Glutamatergic neuron (in vitro differentiated cells): ENCODE results near the gene ZBTB5. TPM values are rescaled to one million over a fixed set of nuclear protein-coding genes. Genes with fewer than 3 reads are reported as not detected.
A peak's percentile ranks its signal among the peaks of the same experiment; 100 is the strongest.
"Not testable (repeated sequence)": the region's sequence is repeated elsewhere in the genome, so short reads cannot be mapped to it uniquely, and the experiment has no call there.

Experiments used
- DNase-seq: peaks from one replicate; pipeline ENCODE4 v3.0.0; 2022
- H3K27ac Mint-ChIP-seq: one replicate; pipeline ENCODE4 v1.8.0; 2020; ENCODE audit warnings: mild to moderate bottlenecking, mixed read lengths, inconsistent platforms; ENCODE audit not compliant: unreplicated experiment
- H3K27me3 Mint-ChIP-seq: one replicate; pipeline ENCODE4 v1.8.0; 2020; ENCODE audit warnings: mild to moderate bottlenecking, moderate library complexity, mixed read lengths, inconsistent platforms; ENCODE audit not compliant: unreplicated experiment
- H3K36me3 Mint-ChIP-seq: one replicate; pipeline ENCODE4 v1.8.0; 2020; ENCODE audit warnings: mild to moderate bottlenecking, mixed read lengths, inconsistent platforms; ENCODE audit not compliant: unreplicated experiment
- H3K4me1 Mint-ChIP-seq: one replicate; pipeline ENCODE4 v1.8.0; 2020; ENCODE audit warnings: mild to moderate bottlenecking, low read depth, mixed read lengths, inconsistent platforms; ENCODE audit not compliant: unreplicated experiment
- H3K4me3 Mint-ChIP-seq: one replicate; pipeline ENCODE4 v1.8.0; 2020; ENCODE audit warnings: mild to moderate bottlenecking, mixed read lengths, inconsistent platforms; ENCODE audit not compliant: unreplicated experiment
- H3K9me3 Mint-ChIP-seq: one replicate; pipeline ENCODE4 v1.8.0; 2020; ENCODE audit warnings: mild to moderate bottlenecking, moderate library complexity, mixed read lengths, inconsistent platforms; ENCODE audit not compliant: unreplicated experiment
- CTCF ChIP-seq: fragments of 200-600 bp; sonication (generic); IDR thresholded peaks from one replicate; pipeline ENCODE4 v1.5.0; 2021; ENCODE audit not compliant: partially characterized antibody, unreplicated experiment
- total RNA-seq: library from RNA; stranded (reverse); fragmentation: NEBNext Ultra II Directional; extraction: Animal tissue kit (Norgen Biotek cat#: 25700); gene quantifications from one replicate; pipeline ENCODE4 v1.2.1, GENCODE V29; 2021; ENCODE audit not compliant: unreplicated experiment

ZBTB5 gene
- total RNA-seq, 1 donor from 2014 or later = 14.3 TPM

GRCh38 chr9:37398464-37399025, 66.7 kb downstream of the ZBTB5 start:
- peaks cover 14% of the 10 kb centered on the region for H3K9me3 Mint-ChIP-seq
- H3K27ac Mint-ChIP-seq = no peak overlapping the region
- peaks cover 20% of the 10 kb centered on the region for H3K4me1 Mint-ChIP-seq
- TF ChIP-seq CTCF = no peak
- no peak for DNase-seq
- H3K36me3 Mint-ChIP-seq = peaks cover 3% of the 10 kb centered on the region
- H3K4me3 Mint-ChIP-seq = no peak overlapping the region
- H3K27me3 Mint-ChIP-seq = peaks cover 7% of the 10 kb centered on the region

GRCh38 chr9:37397948-37398347, 67.3 kb downstream of the ZBTB5 start:
- not testable (repeated sequence) for DNase-seq
- H3K4me1 Mint-ChIP-seq = peaks cover 20% of the 10 kb centered on the region

DNA sequence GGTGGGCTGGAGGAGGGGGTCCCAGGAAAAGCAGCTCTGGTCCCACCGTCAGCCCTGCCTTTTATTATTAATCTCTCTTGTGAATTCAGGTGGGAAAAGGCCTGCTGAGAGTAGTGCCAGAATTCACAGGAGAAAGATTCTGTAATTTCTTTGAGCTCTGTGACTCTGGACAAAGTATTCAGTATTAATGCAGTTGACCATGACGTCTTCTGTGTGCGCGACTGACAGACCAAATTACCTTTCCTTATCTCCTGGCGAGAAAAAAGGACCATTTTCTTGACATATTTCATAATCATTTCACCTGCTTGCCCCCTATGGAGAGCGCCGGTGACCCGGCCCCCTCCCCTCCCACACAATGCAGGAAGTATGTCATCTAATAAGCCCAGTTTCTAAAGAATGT, 69.6 kb downstream of the ZBTB5 start:
- peaks cover 7% of the 10 kb centered on the region for H3K27me3 Mint-ChIP-seq

More at GRCh38 chr9:37397948-37398347, 67.3 kb downstream of the ZBTB5 start:
- H3K27me3 Mint-ChIP-seq, H3K4me3 Mint-ChIP-seq, H3K36me3 Mint-ChIP-seq, H3K27ac Mint-ChIP-seq: not testable (repeated sequence)
- H3K9me3 Mint-ChIP-seq = peaks cover 14% of the 10 kb centered on the region

GRCh38 chr9:37395229-37395628, 70.0 kb downstream of the ZBTB5 start:
- Mint-ChIP-seq H3K27ac (peak overlapping the region; percentile 95), H3K9me3 (peaks cover 14% of the 10 kb centered on the region), H3K36me3 (no peaks in the 10 kb centered on the region), H3K4me3 (peak overlapping the region; percentile 66), H3K27me3 (peaks cover 7% of the 10 kb centered on the region), H3K4me1 (peaks cover 20% of the 10 kb centered on the region)
- no peak for TF ChIP-seq CTCF
- peak; percentile 51 for DNase-seq

More for the DNA sequence above, 69.6 kb downstream of the ZBTB5 start:
- Mint-ChIP-seq H3K4me3 (peak overlapping the region; percentile 66), H3K4me1 (peaks cover 20% of the 10 kb centered on the region), H3K36me3 (no peaks in the 10 kb centered on the region), H3K9me3 (peaks cover 14% of the 10 kb centered on the region), H3K27ac (peak overlapping the region; percentile 95)
- no peak for DNase-seq
- TF ChIP-seq CTCF = no peak

- Mint-ChIP-seq H3K27ac (no peak overlapping the region), H3K27me3 (peaks cover 7% of the 10 kb centered on the region), H3K9me3 (peaks cover 12% of the 10 kb centered on the region), H3K4me3 (no peak overlapping the region), H3K36me3 (no peaks in the 10 kb centered on the region), H3K4me1 (peaks cover 20% of the 10 kb centered on the region)
- no peak for DNase-seq
- no peak for TF ChIP-seq CTCF
These were observed 73.0 kb downstream of the ZBTB5 start for GRCh38 chr9:37392272-37392671.
